ENCODE data around the gene CFDP1.

The CFDP1 gene

DNA sequence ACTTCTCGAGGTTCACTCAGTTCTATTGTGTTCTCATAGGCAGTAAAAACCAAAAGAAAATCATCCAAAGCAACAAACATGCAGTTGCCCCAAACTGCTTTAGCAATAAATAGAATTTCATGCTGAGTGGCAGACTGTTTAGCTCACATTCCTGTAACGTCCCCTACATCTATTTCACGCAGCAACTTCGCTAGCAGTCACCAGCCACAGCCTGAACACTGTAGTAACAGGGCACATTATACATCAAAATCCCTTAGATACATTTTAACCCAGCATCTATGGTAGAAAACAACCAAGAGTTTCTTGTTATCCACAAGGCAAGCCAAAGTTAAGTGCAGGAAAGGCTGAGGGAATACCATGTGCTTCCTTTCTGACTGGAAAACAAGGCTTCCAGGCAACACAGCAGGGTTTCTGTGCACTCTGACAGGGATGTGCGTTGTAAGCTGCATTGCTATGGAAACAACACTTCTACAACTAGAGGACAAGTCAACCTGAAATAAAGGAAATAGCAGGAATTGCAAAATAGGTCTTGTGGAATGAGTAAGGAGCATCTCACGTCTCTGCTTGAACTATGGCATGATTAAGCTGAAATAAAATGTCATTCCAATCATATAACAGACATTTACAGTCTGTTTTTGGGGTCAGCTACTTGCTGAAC lies 55.4 kb downstream of the CFDP1 start:
- no peak overlapping the region for H3K9ac ChIP-seq
- peaks cover 0 to 100% (median 53%) of the 10 kb centered on the region in 11 experiments; a peak in 15 of 22 replicates for H3K27me3 ChIP-seq
- no peaks in the 10 kb centered on the region for H3K9me3 ChIP-seq (replicated peaks in 1 of 11)
- H3K4me2 ChIP-seq: no peak overlapping the region
- H3K4me1 ChIP-seq: peaks cover 9 to 22% (median 18%) of the 10 kb centered on the region in 10 experiments; a peak in 19 of 20 replicates
- H3K36me3 ChIP-seq: peaks cover 20 to 67% (median 46%) of the 10 kb centered on the region in 11 experiments
- TF ChIP-seq Cebpa-rat (IDR thresholded peaks at IDR 0.05): no peak
- no peak overlapping the region for H3K4me3 ChIP-seq
- peaks cover 61 to 100% (median 98%) of the 10 kb centered on the region in 11 experiments for H4K20me1 ChIP-seq
- no peak overlapping the region for H3K27ac ChIP-seq

DNA sequence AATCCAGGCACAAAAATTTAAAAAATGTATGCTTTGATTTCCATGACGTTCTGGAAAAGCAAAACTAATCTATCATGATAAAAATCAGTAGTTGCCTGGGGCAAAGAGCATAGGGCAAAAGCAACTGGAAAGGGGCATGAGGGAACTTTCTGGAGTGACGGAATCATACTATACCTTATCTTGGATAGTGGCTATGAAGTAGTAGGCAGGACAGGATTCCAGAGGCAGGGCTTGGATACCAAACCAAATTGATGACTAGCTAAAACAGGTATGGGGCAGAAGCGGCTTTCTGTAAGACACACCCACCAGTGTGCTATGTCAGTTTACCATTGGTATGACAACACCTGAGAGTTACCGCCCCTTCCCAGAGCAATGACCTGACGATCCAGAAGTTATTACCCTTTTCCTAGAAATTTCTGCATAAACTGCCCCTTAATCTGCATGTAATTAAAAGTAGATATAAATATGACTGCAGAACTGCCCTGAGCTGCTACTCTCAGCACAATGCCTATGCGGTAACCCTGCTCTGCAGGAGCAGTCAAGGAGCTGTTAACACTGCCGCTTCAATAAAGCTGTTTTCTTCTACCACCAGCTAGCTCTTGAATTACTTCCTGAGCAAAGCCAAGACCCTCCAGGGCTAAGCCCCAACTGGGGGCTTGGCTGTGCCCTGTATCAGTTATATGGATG lies 56.7 kb downstream of the CFDP1 start:
- TF ChIP-seq Cebpa-rat (IDR thresholded peaks at IDR 0.05): no peak
- Histone ChIP-seq H3K9ac (no peak overlapping the region), H3K4me3 (no peak overlapping the region), H3K27me3 (peaks cover 0 to 100% (median 41%) of the 10 kb centered on the region in 11 experiments; a peak in 15 of 22 replicates), H4K20me1 (peaks cover 50 to 100% (median 98%) of the 10 kb centered on the region in 11 experiments), H3K4me2 (no peak overlapping the region), H3K4me1 (peaks cover 9 to 22% (median 18%) of the 10 kb centered on the region in 10 experiments; a peak in 19 of 20 replicates), H3K27ac (no peak overlapping the region), H3K36me3 (peaks cover 20 to 68% (median 38%) of the 10 kb centered on the region in 11 experiments; a peak in 21 of 22 replicates), H3K9me3 (replicated peaks in 1 of 11) (no peaks in the 10 kb centered on the region)

GRCh38 chr16:75374388-75374787 lies 58.9 kb downstream of the CFDP1 start:
- Histone ChIP-seq H3K9ac (no peak overlapping the region), H3K9me3 (replicated peaks in 1 of 11) (no peaks in the 10 kb centered on the region), H3K4me2 (no peak overlapping the region), H3K27me3 (peaks cover 0 to 100% (median 32%) of the 10 kb centered on the region in 11 experiments; a peak in 13 of 22 replicates), H3K36me3 (peaks cover 20 to 83% (median 40%) of the 10 kb centered on the region in 11 experiments; a peak in 21 of 22 replicates), H3K4me1 (peaks cover 0 to 4% (median under 1%) of the 10 kb centered on the region in 10 experiments; a peak in 7 of 20 replicates), H3K4me3 (no peak overlapping the region), H3K27ac (no peak overlapping the region), H4K20me1 (peaks cover 30 to 100% (median 79%) of the 10 kb centered on the region in 11 experiments; a peak in 21 of 22 replicates)
- no peak for TF ChIP-seq Cebpa-rat (IDR thresholded peaks at IDR 0.05)

DNA sequence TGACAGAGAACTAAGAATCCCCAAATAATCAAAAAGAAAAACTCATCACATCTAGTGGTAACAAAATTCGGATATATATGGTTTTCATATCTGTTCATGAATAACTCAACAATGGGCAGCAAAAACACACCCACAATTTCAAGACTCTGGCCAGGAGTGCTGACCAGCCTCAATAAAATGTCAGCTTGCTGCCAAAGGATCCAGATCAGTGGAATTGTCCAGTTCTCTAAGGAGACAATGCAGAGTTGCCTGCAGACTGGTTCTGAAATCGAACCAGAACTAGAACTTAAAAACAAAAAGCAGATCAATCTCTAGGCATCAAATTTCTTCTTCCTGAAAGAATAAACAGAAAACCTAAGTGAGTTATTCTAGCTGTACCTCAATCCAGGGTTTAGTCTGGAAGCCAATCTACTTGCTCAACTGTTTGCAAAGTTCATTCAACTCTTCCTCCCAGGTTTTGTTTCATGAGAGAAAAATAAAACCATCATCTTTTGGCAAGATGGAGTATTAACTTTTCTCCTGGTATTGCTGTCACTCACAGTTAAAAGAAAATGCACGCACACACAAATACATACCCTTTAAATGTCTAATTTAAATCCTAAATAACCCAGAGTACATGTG lies 61.0 kb downstream of the CFDP1 start:
- peaks cover 16 to 79% (median 33%) of the 10 kb centered on the region in 11 experiments; a peak in 19 of 22 replicates for H3K36me3 ChIP-seq
- peaks cover 0 to 100% (median 11%) of the 10 kb centered on the region in 11 experiments; a peak in 11 of 22 replicates for H3K27me3 ChIP-seq
- TF ChIP-seq Cebpa-rat (IDR thresholded peaks at IDR 0.05): no peak
- no peak overlapping the region for H3K4me2 ChIP-seq
- H3K9me3 ChIP-seq (replicated peaks in 1 of 11): no peaks in the 10 kb centered on the region
- H4K20me1 ChIP-seq: peaks cover 11 to 100% (median 59%) of the 10 kb centered on the region in 11 experiments; a peak in 19 of 22 replicates
- no peak overlapping the region for H3K4me3 ChIP-seq
- H3K9ac ChIP-seq: no peak overlapping the region
- no peak overlapping the region for H3K27ac ChIP-seq
- H3K4me1 ChIP-seq: no peaks in the 10 kb centered on the region

GRCh38 chr16:75371171-75371570 lies 62.1 kb downstream of the CFDP1 start:
- H3K27me3 ChIP-seq: peaks cover 0 to 100% (median 0%) of the 10 kb centered on the region in 11 experiments; a peak in 10 of 22 replicates
- H3K27ac ChIP-seq: no peak overlapping the region
- H3K9ac ChIP-seq: no peak overlapping the region
- H3K4me2 ChIP-seq: no peak overlapping the region
- H3K4me3 ChIP-seq: no peak overlapping the region
- H3K9me3 ChIP-seq (replicated peaks in 1 of 11): 0 out of 22 replicates have a peak, but pooled peaks cover 0 to 3% (median 0%) of the 10 kb centered on the region in 11 experiments
- TF ChIP-seq Cebpa-rat (IDR thresholded peaks at IDR 0.05): no peak
- no peaks in the 10 kb centered on the region for H3K4me1 ChIP-seq
- peaks cover 7 to 79% (median 29%) of the 10 kb centered on the region in 11 experiments; a peak in 20 of 22 replicates for H3K36me3 ChIP-seq
- peaks cover 4 to 100% (median 53%) of the 10 kb centered on the region in 11 experiments; a peak in 17 of 22 replicates for H4K20me1 ChIP-seq

DNA sequence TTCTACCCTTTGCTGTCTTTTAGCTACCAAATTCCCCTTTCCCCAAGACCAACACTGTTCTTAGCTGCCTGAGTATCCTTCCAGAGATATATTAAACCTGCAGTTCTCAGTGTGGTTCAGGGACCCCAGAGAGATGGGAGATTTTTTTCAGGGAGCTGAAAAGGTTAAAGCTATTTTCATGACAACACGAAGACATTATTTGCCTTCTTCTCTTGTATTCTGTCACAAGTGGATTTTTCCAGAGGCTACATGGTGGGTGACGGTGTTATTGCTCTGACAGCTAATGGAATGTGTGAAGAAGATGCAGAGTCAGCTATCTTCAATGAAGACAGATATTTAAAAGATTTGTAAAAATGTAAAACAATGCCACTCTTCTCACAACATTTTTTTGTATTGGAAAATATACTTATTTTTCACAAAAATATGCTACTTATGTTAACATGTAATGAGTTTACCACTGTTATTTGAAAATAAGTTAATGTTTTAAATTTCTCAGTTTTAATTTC lies 69.0 kb downstream of the CFDP1 start:
- Histone ChIP-seq H4K20me1 (peaks cover 0 to 100% (median 36%) of the 10 kb centered on the region in 11 experiments; a peak in 15 of 22 replicates), H3K27ac (no peak overlapping the region), H3K27me3 (peaks cover 0 to 100% (median 0%) of the 10 kb centered on the region in 11 experiments; a peak in 9 of 22 replicates)

GRCh38 chr16:75362846-75363245 lies 70.5 kb downstream of the CFDP1 start:
- 0 out of 22 replicates have a peak, but pooled peaks cover 0 to 4% (median 0%) of the 10 kb centered on the region in 11 experiments for H3K9me3 ChIP-seq (replicated peaks in 1 of 11)
- H3K36me3 ChIP-seq: peaks cover 2 to 59% (median 31%) of the 10 kb centered on the region in 11 experiments; a peak in 18 of 22 replicates
- H3K4me2 ChIP-seq: no peak overlapping the region
- H3K27ac ChIP-seq: no peak overlapping the region
- peaks cover 0 to 100% (median 0%) of the 10 kb centered on the region in 11 experiments; a peak in 9 of 22 replicates for H3K27me3 ChIP-seq
- H3K9ac ChIP-seq: no peak overlapping the region
- no peaks in the 10 kb centered on the region for H3K4me1 ChIP-seq
- peaks cover 0 to 100% (median 37%) of the 10 kb centered on the region in 11 experiments; a peak in 15 of 22 replicates for H4K20me1 ChIP-seq
- TF ChIP-seq Cebpa-rat (IDR thresholded peaks at IDR 0.05): no peak
- H3K4me3 ChIP-seq: no peak overlapping the region

More for the DNA sequence above, 69.0 kb downstream of the CFDP1 start:
- no peak overlapping the region for H3K9ac ChIP-seq
- TF ChIP-seq Cebpa-rat (IDR thresholded peaks at IDR 0.05): no peak
- H3K4me2 ChIP-seq: no peak overlapping the region
- H3K36me3 ChIP-seq: peaks cover 3 to 70% (median 32%) of the 10 kb centered on the region in 11 experiments; a peak in 19 of 22 replicates
- no peaks in the 10 kb centered on the region for H3K4me1 ChIP-seq
- 0 out of 22 replicates have a peak, but pooled peaks cover 0 to 4% (median 0%) of the 10 kb centered on the region in 11 experiments for H3K9me3 ChIP-seq (replicated peaks in 1 of 11)
- H3K4me3 ChIP-seq: no peak overlapping the region

GRCh38 chr16:75361936-75362335 lies 71.4 kb downstream of the CFDP1 start:
- Histone ChIP-seq H3K36me3 (peaks cover 3 to 56% (median 32%) of the 10 kb centered on the region in 11 experiments; a peak in 18 of 22 replicates), H3K4me3 (no peak overlapping the region), H3K27me3 (peaks cover 0 to 100% (median 0%) of the 10 kb centered on the region in 11 experiments; a peak in 9 of 22 replicates), H3K9me3 (replicated peaks in 1 of 11) (0 out of 22 replicates have a peak, but pooled peaks cover 0 to 4% (median 0%) of the 10 kb centered on the region in 11 experiments), H3K27ac (no peak overlapping the region), H3K4me1 (no peaks in the 10 kb centered on the region), H4K20me1 (peaks cover 0 to 100% (median 37%) of the 10 kb centered on the region in 11 experiments; a peak in 15 of 22 replicates), H3K9ac (no peak overlapping the region), H3K4me2 (no peak overlapping the region)
- no peak for TF ChIP-seq Cebpa-rat (IDR thresholded peaks at IDR 0.05)

Measured in BLaER1 treated with 17β-estradiol and CSF1 and Interleukin-3, amounts not matched to agents 10 nM and 100 nM (cell line).